Measurements from ENCODE around the gene DCP1A. TPM values are rescaled to one million over a fixed set of nuclear protein-coding genes. Genes with fewer than 3 reads are reported as not detected.

The DCP1A gene
- polyA plus RNA-seq, 2 donors, result 4.3 to 4.6 TPM

DNA sequence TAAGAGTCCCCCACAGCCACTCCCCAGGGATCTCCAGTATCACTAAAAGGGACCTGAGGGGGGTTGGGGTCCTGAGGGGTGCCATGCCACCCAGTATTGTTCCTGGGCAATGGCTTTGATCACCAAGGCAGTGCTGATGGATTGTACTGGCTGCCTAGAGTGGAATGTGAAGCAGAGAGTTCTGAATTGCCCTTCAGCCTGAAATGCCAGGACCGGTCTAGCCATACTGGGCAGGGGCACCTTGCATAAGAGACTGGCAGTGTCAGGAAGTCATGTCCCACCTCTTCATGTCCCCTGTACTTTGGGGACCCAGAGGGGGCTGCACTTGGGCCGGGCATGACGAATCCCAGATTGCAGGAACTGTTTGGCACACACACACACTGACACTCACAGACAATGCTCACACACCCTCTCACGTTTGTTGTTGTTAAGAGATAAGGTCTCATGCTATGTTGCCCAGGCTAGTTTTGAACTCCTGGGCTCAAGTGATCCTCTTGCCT is 87.0 kb downstream of the DCP1A start:
- no peak overlapping the region for H3K4me3 ChIP-seq (ENCODE audit: low read depth in 1 of 2, low read length in 2 of 2)
- H3K4me1 ChIP-seq (ENCODE audit: control insufficient read depth in 2 of 2, insufficient read depth in 2 of 2, low read length in 1 of 2), result peaks cover 4 to 9% of the 10 kb centered on the region in 2 donors
- no peaks in the 10 kb centered on the region for H3K9me3 ChIP-seq (ENCODE audit: control insufficient read depth in 2 of 2, insufficient read depth in 1 of 2, low read depth in 1 of 2, low read length in 1 of 2)
- H3K36me3 ChIP-seq (ENCODE audit: control insufficient read depth in 2 of 2, insufficient read depth in 2 of 2, low read length in 1 of 2), result no peaks in the 10 kb centered on the region
- H3K27ac ChIP-seq (ENCODE audit: low read depth in 2 of 2, low read length in 1 of 2), result no peak overlapping the region
- 74 to 78% methylated on average over 4 of the region's 4 CpGs for WGBS, 2 donors
- no peaks in the 10 kb centered on the region for H3K27me3 ChIP-seq (ENCODE audit: control insufficient read depth in 1 of 2, insufficient read depth in 2 of 2, low read length in 2 of 2)

DNA sequence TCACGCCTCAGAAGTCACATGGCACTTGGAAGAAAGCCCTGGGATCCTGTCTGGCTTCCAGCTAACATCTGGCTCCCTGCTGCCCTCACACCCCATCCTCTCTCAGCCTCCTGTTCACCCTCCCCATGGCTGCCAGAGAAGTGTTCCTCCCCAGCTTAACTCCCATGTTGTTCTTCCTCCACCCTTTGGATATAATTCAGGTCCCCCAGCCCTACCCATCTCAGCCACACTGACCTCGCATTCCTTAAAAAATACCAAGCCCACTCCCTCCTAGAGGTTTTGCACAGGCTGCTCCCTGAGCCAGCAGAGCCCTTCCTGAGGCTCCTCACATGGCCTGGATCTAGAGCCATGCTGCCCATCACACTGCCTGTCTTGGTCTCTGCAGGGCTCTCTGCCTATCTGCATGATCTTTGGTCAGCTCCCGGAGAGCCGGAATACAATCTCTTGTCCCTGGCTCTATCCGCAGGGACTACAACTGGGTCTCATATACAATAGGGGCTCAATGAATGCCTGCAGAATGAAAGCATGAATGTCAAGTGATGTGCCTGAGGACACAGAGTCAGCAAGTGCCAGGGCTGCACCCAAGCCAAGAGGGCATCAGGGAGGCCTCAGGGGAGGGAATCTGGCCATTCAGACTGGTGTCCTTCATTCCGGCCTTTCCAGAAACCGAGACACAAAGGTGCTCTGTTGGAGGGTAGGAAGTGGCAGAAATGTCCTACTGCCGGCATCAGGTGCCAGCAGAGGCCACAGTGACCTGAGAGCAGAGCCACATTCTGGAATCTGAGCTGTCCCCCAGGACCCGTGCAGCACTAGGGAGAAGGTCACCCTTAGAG is 87.7 kb downstream of the DCP1A start:
- no peaks in the 10 kb centered on the region for H3K9me3 ChIP-seq (ENCODE audit: control insufficient read depth in 2 of 2, insufficient read depth in 1 of 2, low read depth in 1 of 2, low read length in 1 of 2)
- WGBS, 2 donors, result 77 to 82% methylated on average over 9 of the region's 9 CpGs
- no peaks in the 10 kb centered on the region for H3K27me3 ChIP-seq (ENCODE audit: control insufficient read depth in 1 of 2, insufficient read depth in 2 of 2, low read length in 2 of 2)
- no peak overlapping the region for H3K4me3 ChIP-seq (ENCODE audit: low read depth in 1 of 2, low read length in 2 of 2)
- no peak overlapping the region for H3K27ac ChIP-seq (ENCODE audit: low read depth in 2 of 2, low read length in 1 of 2)
- H3K36me3 ChIP-seq (ENCODE audit: control insufficient read depth in 2 of 2, insufficient read depth in 2 of 2, low read length in 1 of 2), result no peaks in the 10 kb centered on the region
- peaks cover 4 to 6% of the 10 kb centered on the region in 2 donors for H3K4me1 ChIP-seq (ENCODE audit: control insufficient read depth in 2 of 2, insufficient read depth in 2 of 2, low read length in 1 of 2)

DNA sequence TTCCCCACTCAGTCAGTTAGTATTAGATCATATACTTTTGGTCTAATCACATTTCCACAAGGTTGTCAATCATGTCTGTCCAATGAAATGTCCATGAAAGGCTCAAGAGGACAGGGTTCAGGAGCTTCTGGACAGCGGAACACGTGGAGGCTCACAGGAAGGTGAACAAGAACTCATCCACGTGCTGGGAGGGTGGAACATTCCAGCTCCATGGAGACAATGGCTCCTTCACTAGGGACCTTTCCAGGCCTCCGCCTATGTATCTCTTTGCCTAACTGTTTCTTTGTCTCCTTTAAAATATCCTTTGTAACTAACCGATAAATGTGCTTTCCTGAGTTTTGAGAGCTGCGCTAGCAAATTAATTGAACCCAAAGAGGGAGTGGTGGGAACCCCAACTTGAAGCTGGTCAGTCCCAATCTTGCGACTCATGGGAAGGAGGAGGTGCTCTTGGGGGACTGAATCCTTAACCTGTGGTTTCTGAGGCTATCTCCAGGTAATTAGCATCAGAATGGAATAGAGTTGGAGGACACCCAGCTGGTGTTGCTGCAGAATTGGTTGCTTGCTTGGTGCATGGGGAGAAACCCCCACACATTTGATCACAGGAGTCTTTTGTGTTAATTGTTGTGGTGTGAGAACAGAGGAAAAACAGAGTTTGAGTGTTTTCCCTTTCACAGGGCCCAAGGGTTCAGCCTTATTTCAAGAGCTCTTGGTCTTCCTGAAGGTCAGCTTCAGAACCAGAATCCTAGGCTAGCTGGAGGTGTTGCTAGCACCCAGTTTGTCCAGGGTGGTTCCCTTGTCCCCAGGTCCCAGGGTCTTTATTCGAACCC is 88.5 kb downstream of the DCP1A start:
- no peaks in the 10 kb centered on the region for H3K27me3 ChIP-seq (ENCODE audit: control insufficient read depth in 1 of 2, insufficient read depth in 2 of 2, low read length in 2 of 2)
- no peak overlapping the region for H3K4me3 ChIP-seq (ENCODE audit: low read depth in 1 of 2, low read length in 2 of 2)
- 79 to 82% methylated on average over 8 of the region's 8 CpGs for WGBS, 2 donors
- peaks cover 6 to 7% of the 10 kb centered on the region in 2 donors for H3K4me1 ChIP-seq (ENCODE audit: control insufficient read depth in 2 of 2, insufficient read depth in 2 of 2, low read length in 1 of 2)
- no peaks in the 10 kb centered on the region for H3K9me3 ChIP-seq (ENCODE audit: control insufficient read depth in 2 of 2, insufficient read depth in 1 of 2, low read depth in 1 of 2, low read length in 1 of 2)
- H3K27ac ChIP-seq (ENCODE audit: low read depth in 2 of 2, low read length in 1 of 2), result peak overlapping the region in 1 of 2 donors; percentile 15
- H3K36me3 ChIP-seq (ENCODE audit: control insufficient read depth in 2 of 2, insufficient read depth in 2 of 2, low read length in 1 of 2), result no peaks in the 10 kb centered on the region

DNA sequence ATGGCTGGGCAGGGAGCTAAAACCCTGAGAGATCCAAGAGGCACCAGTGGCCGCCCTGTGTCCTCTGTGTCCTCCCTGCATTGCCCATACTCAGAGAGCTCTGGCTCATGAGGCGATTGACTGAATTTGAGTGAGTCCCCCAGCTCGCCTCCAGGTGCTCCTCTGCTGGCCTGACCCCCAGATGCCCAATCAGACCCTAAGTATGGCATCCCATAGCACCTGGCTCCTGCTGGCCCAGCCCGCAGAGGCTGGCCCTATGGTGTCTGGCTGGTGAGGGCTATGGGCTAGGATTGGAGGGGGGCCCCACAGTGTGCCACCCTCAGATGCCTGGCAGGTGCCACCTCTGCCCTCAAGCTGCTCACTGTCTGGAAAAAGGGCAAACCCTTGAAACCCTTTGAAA is 89.9 kb downstream of the DCP1A start:
- H3K36me3 ChIP-seq (ENCODE audit: control insufficient read depth in 2 of 2, insufficient read depth in 2 of 2, low read length in 1 of 2), result no peaks in the 10 kb centered on the region
- H3K27me3 ChIP-seq (ENCODE audit: control insufficient read depth in 1 of 2, insufficient read depth in 2 of 2, low read length in 2 of 2), result no peaks in the 10 kb centered on the region
- WGBS, 2 donors, result 94 to 97% methylated on average over 4 of the region's 4 CpGs
- peaks cover 8 to 16% of the 10 kb centered on the region in 2 donors for H3K4me1 ChIP-seq (ENCODE audit: control insufficient read depth in 2 of 2, insufficient read depth in 2 of 2, low read length in 1 of 2)
- no peak overlapping the region for H3K4me3 ChIP-seq (ENCODE audit: low read depth in 1 of 2, low read length in 2 of 2)
- H3K27ac ChIP-seq (ENCODE audit: low read depth in 2 of 2, low read length in 1 of 2), result no peak overlapping the region
- H3K9me3 ChIP-seq (ENCODE audit: control insufficient read depth in 2 of 2, insufficient read depth in 1 of 2, low read depth in 1 of 2, low read length in 1 of 2), result no peaks in the 10 kb centered on the region

DNA sequence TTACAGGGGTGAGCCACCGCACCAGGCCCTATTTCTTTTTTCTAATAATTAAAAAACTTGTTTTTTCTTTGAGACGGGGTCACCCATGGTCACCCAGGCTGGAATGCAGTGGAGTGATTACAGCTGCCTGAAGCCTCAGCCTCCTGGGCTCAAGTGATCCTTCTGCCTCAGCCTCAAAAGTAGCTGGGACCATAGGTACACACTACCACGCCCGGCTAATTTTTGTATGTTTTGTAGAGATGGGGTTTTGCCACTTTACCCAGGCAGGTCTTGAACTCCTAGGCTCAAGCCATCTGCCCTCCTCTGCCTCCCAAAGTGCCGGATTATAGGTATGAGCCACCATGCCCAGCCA is 90.7 kb downstream of the DCP1A start:
- Histone ChIP-seq H3K4me1 (ENCODE audit: control insufficient read depth in 2 of 2, insufficient read depth in 2 of 2, low read length in 1 of 2) (peaks cover 9 to 14% of the 10 kb centered on the region in 2 donors), H3K4me3 (ENCODE audit: low read depth in 1 of 2, low read length in 2 of 2) (no peak overlapping the region), H3K36me3 (ENCODE audit: control insufficient read depth in 2 of 2, insufficient read depth in 2 of 2, low read length in 1 of 2) (no peaks in the 10 kb centered on the region), H3K9me3 (ENCODE audit: control insufficient read depth in 2 of 2, insufficient read depth in 1 of 2, low read depth in 1 of 2, low read length in 1 of 2) (no peaks in the 10 kb centered on the region), H3K27ac (ENCODE audit: low read depth in 2 of 2, low read length in 1 of 2) (no peak overlapping the region), H3K27me3 (ENCODE audit: control insufficient read depth in 1 of 2, insufficient read depth in 2 of 2, low read length in 2 of 2) (no peaks in the 10 kb centered on the region)
- 90 to 91% methylated on average over 5 of the region's 5 CpGs for WGBS, 2 donors

DNA sequence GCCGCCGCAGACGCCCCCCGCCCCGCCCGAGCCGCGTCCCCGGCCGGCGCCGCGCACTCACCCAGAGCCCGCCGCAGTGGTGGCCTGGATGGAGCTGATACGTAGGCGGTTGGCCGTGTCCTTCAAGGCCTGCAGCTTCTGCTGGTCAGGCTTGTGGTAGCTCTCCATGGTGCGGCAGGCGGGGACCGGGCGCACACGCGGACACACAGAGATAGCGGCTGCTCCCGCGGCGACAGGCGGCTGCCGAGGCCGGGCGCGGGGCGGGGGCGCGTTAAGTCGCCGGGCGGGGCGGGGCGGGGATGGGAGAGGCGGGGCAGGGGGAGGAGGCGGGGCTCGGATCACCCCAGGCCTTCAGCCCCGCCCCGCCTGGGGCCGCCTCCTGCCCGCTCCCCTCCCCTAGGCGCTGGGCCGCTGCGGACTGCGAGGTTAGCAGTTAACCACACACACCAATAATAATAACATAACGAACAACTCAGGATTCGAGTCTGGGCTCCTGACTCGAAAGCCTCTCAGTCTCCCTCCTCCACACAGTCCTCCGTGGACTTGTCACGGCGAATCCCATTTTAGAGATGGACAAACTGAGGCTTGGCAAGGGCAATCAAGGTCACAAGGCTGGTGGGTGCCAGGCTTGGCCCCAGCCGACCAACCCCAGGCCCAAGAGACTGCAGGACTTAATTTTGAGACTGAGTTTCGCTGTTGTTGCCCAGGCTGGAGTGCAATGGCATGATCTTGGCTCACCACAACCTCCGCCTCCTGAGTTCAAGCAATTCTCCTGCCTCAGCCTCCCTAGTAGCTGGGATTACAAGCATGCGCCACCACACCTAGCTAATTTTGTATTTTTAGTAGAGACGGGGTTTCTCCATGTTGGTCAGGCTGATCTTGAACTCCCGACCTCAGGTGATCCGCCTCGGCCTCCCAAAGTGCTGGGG is 91.3 kb downstream of the DCP1A start, which contains the start of gene TKT:
Gene TKT (minus strand): TSS at position 248 of the 929 bp plus-strand sequence. CDS start 80 bp downstream, at position 168.
- Histone ChIP-seq H3K27me3 (ENCODE audit: control insufficient read depth in 1 of 2, insufficient read depth in 2 of 2, low read length in 2 of 2) (no peaks in the 10 kb centered on the region), H3K27ac (ENCODE audit: low read depth in 2 of 2, low read length in 1 of 2) (peak within 1 kb of the TSS; percentile 93 to 95), H3K36me3 (ENCODE audit: control insufficient read depth in 2 of 2, insufficient read depth in 2 of 2, low read length in 1 of 2) (no peaks in the 10 kb centered on the region), H3K9me3 (ENCODE audit: control insufficient read depth in 2 of 2, insufficient read depth in 1 of 2, low read depth in 1 of 2, low read length in 1 of 2) (no peaks in the 10 kb centered on the region), H3K4me1 (ENCODE audit: control insufficient read depth in 2 of 2, insufficient read depth in 2 of 2, low read length in 1 of 2) (peaks cover 7 to 12% of the 10 kb centered on the region in 2 donors), H3K4me3 (ENCODE audit: low read depth in 1 of 2, low read length in 2 of 2) (peak within 1 kb of the TSS; percentile 90 to 93)
- 12 to 14% methylated on average over 58 to 66 of the region's 66 CpGs for WGBS, 2 donors

DNA sequence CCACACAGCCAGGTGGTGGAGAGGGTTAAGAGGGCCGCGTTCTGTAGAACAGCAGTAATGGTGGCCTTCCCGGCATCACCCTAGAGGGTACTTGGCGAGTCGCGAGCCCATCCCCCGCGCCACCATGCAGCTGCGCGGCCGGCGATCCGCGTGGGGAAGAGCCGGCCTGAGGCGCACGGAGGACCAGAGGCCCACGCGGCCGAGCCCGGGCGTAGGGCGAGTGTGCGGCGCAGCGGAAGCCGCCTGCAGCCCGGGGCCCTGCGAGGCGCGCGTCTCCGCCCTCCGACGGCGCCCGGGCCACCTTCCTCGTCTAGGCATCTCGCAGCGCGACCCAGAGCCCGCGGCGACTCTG is 91.9 kb downstream of the DCP1A start:
- peak overlapping the region; percentile 90 to 93 for H3K4me3 ChIP-seq (ENCODE audit: low read depth in 1 of 2, low read length in 2 of 2)
- no peaks in the 10 kb centered on the region for H3K9me3 ChIP-seq (ENCODE audit: control insufficient read depth in 2 of 2, insufficient read depth in 1 of 2, low read depth in 1 of 2, low read length in 1 of 2)
- peaks cover 7 to 15% of the 10 kb centered on the region in 2 donors for H3K4me1 ChIP-seq (ENCODE audit: control insufficient read depth in 2 of 2, insufficient read depth in 2 of 2, low read length in 1 of 2)
- H3K27ac ChIP-seq (ENCODE audit: low read depth in 2 of 2, low read length in 1 of 2), result peak overlapping the region; percentile 93 to 95
- H3K36me3 ChIP-seq (ENCODE audit: control insufficient read depth in 2 of 2, insufficient read depth in 2 of 2, low read length in 1 of 2), result peaks cover 0 to 2% of the 10 kb centered on the region in 2 donors
- 0 to 1% methylated on average over 37 to 44 of the region's 44 CpGs for WGBS, 2 donors
- H3K27me3 ChIP-seq (ENCODE audit: control insufficient read depth in 1 of 2, insufficient read depth in 2 of 2, low read length in 2 of 2), result no peaks in the 10 kb centered on the region

DNA sequence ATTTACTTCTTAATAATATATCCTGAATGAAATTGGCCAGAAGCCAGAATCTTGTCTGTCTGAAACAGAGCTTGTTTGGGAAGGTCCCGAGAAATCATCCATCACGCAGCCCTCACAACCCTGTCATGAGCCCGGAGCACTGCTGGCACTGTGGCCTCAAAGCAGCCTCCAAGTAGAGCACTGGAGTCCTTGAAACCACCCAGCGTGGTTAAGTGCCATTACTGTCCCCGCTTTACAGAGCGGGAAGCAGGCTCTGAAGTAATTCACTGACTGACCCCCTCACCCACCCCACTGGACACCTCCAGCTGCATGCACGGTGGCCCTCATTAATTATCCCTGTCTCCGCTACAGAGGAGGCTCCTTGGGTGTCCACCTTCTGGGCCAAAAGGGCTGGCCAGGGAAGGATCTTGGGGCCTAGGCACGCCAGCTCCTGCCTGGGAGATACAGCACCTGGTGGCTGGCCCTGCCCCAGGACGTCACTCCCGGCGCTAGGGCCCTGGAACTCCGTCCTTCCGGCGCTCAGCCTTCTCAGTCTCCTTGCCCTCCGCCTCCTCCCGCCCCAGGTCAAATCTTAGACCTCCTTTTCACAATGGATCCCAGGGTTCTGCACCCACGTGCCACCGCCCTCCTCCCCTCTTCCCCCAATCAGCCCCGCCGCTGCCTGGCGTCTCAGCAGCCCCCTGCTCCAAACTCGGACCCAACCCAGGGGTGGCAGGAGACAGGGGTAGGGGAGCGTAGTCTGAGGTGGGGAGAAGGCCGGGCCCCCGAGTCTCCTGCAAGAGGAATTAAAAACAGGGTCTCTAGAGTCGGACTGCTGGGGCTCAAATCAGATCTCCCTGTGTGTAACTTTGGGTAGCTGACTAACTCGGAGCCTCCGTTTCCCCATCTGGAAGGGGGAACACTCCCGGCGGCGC is 92.6 kb downstream of the DCP1A start:
- Histone ChIP-seq H3K27ac (ENCODE audit: low read depth in 2 of 2, low read length in 1 of 2) (peak overlapping the region; percentile 93 to 95), H3K36me3 (ENCODE audit: control insufficient read depth in 2 of 2, insufficient read depth in 2 of 2, low read length in 1 of 2) (peaks cover 0 to 2% of the 10 kb centered on the region in 2 donors), H3K4me3 (ENCODE audit: low read depth in 1 of 2, low read length in 2 of 2) (peak overlapping the region; percentile 90 to 93), H3K9me3 (ENCODE audit: control insufficient read depth in 2 of 2, insufficient read depth in 1 of 2, low read depth in 1 of 2, low read length in 1 of 2) (no peaks in the 10 kb centered on the region), H3K27me3 (ENCODE audit: control insufficient read depth in 1 of 2, insufficient read depth in 2 of 2, low read length in 2 of 2) (no peaks in the 10 kb centered on the region), H3K4me1 (ENCODE audit: control insufficient read depth in 2 of 2, insufficient read depth in 2 of 2, low read length in 1 of 2) (peaks cover 8 to 15% of the 10 kb centered on the region in 2 donors)
- 1 to 2% methylated on average over 29 to 32 of the region's 32 CpGs for WGBS, 2 donors

All from esophagus (tissue), 2 donors.